IPS-20b (cell line): Measurements from ENCODE around the gene MSN.
A peak's percentile ranks its signal among the peaks of the same experiment; 100 is the strongest.
"Not testable (repeated sequence)": the region's sequence is repeated elsewhere in the genome, so short reads cannot be mapped to it uniquely, and the experiment has no call there.

Experiments
- H3K27ac ChIP-seq: one replicate; pipeline ENCODE4 v1.5.1; 2013; ENCODE audit warnings: low read length
- H3K27me3 ChIP-seq: 2 replicates; pipeline ENCODE4 v1.6.1; 2013; ENCODE audit warnings: mild to moderate bottlenecking, low read length, inconsistent platforms; ENCODE audit not compliant: insufficient read depth
- H3K36me3 ChIP-seq: 2 replicates; pipeline ENCODE4 v1.6.1; 2013; ENCODE audit warnings: low read depth, mild to moderate bottlenecking, inconsistent platforms, low read length, moderate library complexity; ENCODE audit not compliant: insufficient read depth
- H3K4me1 ChIP-seq: 2 replicates; pipeline ENCODE4 v1.6.1; 2013; ENCODE audit warnings: mild to moderate bottlenecking, control low read depth, inconsistent platforms, low read length, moderate library complexity; ENCODE audit not compliant: insufficient read depth
- H3K4me3 ChIP-seq: 2 replicates; pipeline ENCODE4 v1.5.1; 2013; ENCODE audit warnings: mild to moderate bottlenecking, low read length, inconsistent platforms
- H3K9ac ChIP-seq: 2 replicates; pipeline ENCODE4 v1.6.1; 2013; ENCODE audit warnings: low read depth, mild to moderate bottlenecking, inconsistent platforms, low read length, moderate library complexity
- H3K9me3 ChIP-seq: 2 replicates; pipeline ENCODE4 v1.6.1; 2013; ENCODE audit warnings: mild to moderate bottlenecking, low read depth, low read length, inconsistent platforms; ENCODE audit not compliant: insufficient read depth

MSN gene

GRCh38 chrX:65644621-65645289 lies 22.7 kb upstream of the MSN start:
- Histone ChIP-seq H3K36me3 (no peaks in the 10 kb centered on the region), H3K27ac (no peak overlapping the region), H3K9me3 (no peaks in the 10 kb centered on the region), H3K4me1 (no peaks in the 10 kb centered on the region), H3K27me3 (no peaks in the 10 kb centered on the region), H3K9ac (no peak overlapping the region), H3K4me3 (no peak overlapping the region)

GRCh38 chrX:65647801-65648200 lies 19.7 kb upstream of the MSN start:
- no peaks in the 10 kb centered on the region for H3K27me3 ChIP-seq
- no peak overlapping the region for H3K4me3 ChIP-seq
- H3K9me3 ChIP-seq, result no peaks in the 10 kb centered on the region
- H3K36me3 ChIP-seq, result no peaks in the 10 kb centered on the region
- no peaks in the 10 kb centered on the region for H3K4me1 ChIP-seq
- H3K9ac ChIP-seq, result no peak overlapping the region
- H3K27ac ChIP-seq, result no peak overlapping the region

- Histone ChIP-seq H3K27me3 (no peaks in the 10 kb centered on the region), H3K27ac (no peak overlapping the region), H3K9ac (no peak overlapping the region), H3K4me1 (no peaks in the 10 kb centered on the region), H3K36me3 (no peaks in the 10 kb centered on the region), H3K4me3 (no peak overlapping the region), H3K9me3 (no peaks in the 10 kb centered on the region)
These were observed 15.4 kb upstream of the MSN start for GRCh38 chrX:65652098-65652497.

- H3K27me3 ChIP-seq, H3K9ac ChIP-seq, H3K4me1 ChIP-seq, H3K4me3 ChIP-seq, H3K36me3 ChIP-seq, H3K27ac ChIP-seq, H3K9me3 ChIP-seq: not testable (repeated sequence)
These were observed 10.4 kb upstream of the MSN start for GRCh38 chrX:65657009-65657441.

- no peaks in the 10 kb centered on the region for H3K27me3 ChIP-seq
- H3K4me1 ChIP-seq, result no peaks in the 10 kb centered on the region
- H3K9me3 ChIP-seq, result no peaks in the 10 kb centered on the region
- H3K27ac ChIP-seq, result no peak overlapping the region
- no peak overlapping the region for H3K9ac ChIP-seq
- H3K36me3 ChIP-seq, result no peaks in the 10 kb centered on the region
- no peak overlapping the region for H3K4me3 ChIP-seq
These were observed 9.8 kb upstream of the MSN start for GRCh38 chrX:65657659-65658058.

- Histone ChIP-seq H3K27ac (no peak overlapping the region), H3K9ac (no peak overlapping the region), H3K36me3 (no peaks in the 10 kb centered on the region), H3K4me1 (no peaks in the 10 kb centered on the region), H3K9me3 (no peaks in the 10 kb centered on the region), H3K27me3 (no peaks in the 10 kb centered on the region), H3K4me3 (no peak overlapping the region)
These were observed 9.2 kb upstream of the MSN start for GRCh38 chrX:65658229-65658628.

- Histone ChIP-seq H3K4me1 (peaks cover 3% of the 10 kb centered on the region; the same call in 1 of the 2 replicates), H3K9me3 (no peaks in the 10 kb centered on the region), H3K9ac (0 out of 2 replicates have a peak overlapping the region, but pooled peaks have one; percentile 21), H3K36me3 (no peaks in the 10 kb centered on the region), H3K27me3 (no peaks in the 10 kb centered on the region), H3K27ac (no peak overlapping the region), H3K4me3 (no peak overlapping the region; the same call in 1 of the 2 replicates)
These were observed 324 bp upstream of the MSN start for GRCh38 chrX:65667157-65667502.

GRCh38 chrX:65668377-65669310 lies 1.2 kb downstream of the MSN start:
- Histone ChIP-seq H3K9ac (peak overlapping the region; percentile 84; the same call in 1 of the 2 replicates), H3K27me3 (no peaks in the 10 kb centered on the region), H3K4me1 (peaks cover 3% of the 10 kb centered on the region; the same call in 1 of the 2 replicates), H3K4me3 (peak overlapping the region; percentile 80), H3K9me3 (no peaks in the 10 kb centered on the region), H3K27ac (peak overlapping the region; percentile 29), H3K36me3 (no peaks in the 10 kb centered on the region)

- Histone ChIP-seq H3K4me1 (peaks cover 3% of the 10 kb centered on the region; the same call in 1 of the 2 replicates), H3K4me3 (no peak overlapping the region), H3K27me3 (no peaks in the 10 kb centered on the region), H3K36me3 (no peaks in the 10 kb centered on the region), H3K9me3 (no peaks in the 10 kb centered on the region), H3K9ac (no peak overlapping the region), H3K27ac (no peak overlapping the region)
These were observed 3.8 kb downstream of the MSN start for GRCh38 chrX:65671286-65671685.

- Histone ChIP-seq H3K27ac (no peak overlapping the region), H3K9me3 (no peaks in the 10 kb centered on the region), H3K27me3 (no peaks in the 10 kb centered on the region), H3K4me3 (no peak overlapping the region), H3K36me3 (no peaks in the 10 kb centered on the region), H3K9ac (no peak overlapping the region), H3K4me1 (peaks cover 3% of the 10 kb centered on the region; the same call in 1 of the 2 replicates)
These were observed 4.5 kb downstream of the MSN start for GRCh38 chrX:65671966-65672365.

- Histone ChIP-seq H3K9me3 (no peaks in the 10 kb centered on the region), H3K4me1 (peaks cover 6% of the 10 kb centered on the region; the same call in 1 of the 2 replicates), H3K27ac (no peak overlapping the region), H3K9ac (no peak overlapping the region), H3K36me3 (no peaks in the 10 kb centered on the region), H3K27me3 (no peaks in the 10 kb centered on the region), H3K4me3 (no peak overlapping the region)
These were observed 6.4 kb downstream of the MSN start for GRCh38 chrX:65673857-65674203.
